Naive thymus-derived CD4-positive, alpha-beta T cell (primary cell): ENCODE results near the gene TMEM170A. TPM values are rescaled to one million over a fixed set of nuclear protein-coding genes. Genes with fewer than 3 reads are reported as not detected.
A peak's percentile ranks its signal among the peaks of the same experiment; 100 is the strongest.

Experiments used
- ATAC-seq: fragments of 150-1000 bp; cut with Tn5 transposase; 2 replicates; pipeline ENCODE4 v1.10.0; 2021; ENCODE audit warnings: mild to moderate bottlenecking, moderate library complexity
- CTCF ChIA-PET: fragments of 350-600 bp; sonication (Branson Sonifier 250); formaldehyde crosslinking; loops from one replicate; lab custom pipeline; 2021; ENCODE audit warnings: antibody characterized with exemption; lab: Charles Lee
- POLR2A ChIA-PET: fragments of 350-600 bp; sonication (Branson Sonifier 250); formaldehyde crosslinking; loops from one replicate; lab custom pipeline; 2021; ENCODE audit warnings: antibody characterized with exemption, inconsistent platforms; lab: Charles Lee
- DNase-seq, 9 donors: peaks; one replicate each; pipeline versions ENCODE4 v3.0.0 to v3.0.0-alpha.2; 2020 to 2022; ENCODE audit warnings: mixed read lengths in 1 of 9
- H3K27ac ChIP-seq: one replicate; pipeline ENCODE4 v1.7.0; 2013; ENCODE audit warnings: mild to moderate bottlenecking, low read depth, low read length, moderate library complexity
- H3K27me3 ChIP-seq, 2 donors: one replicate each; pipeline ENCODE4 v1.7.0; 2013; ENCODE audit warnings: low read length in 2 of 2, mild to moderate bottlenecking in 2 of 2, moderate library complexity in 2 of 2; ENCODE audit not compliant: control insufficient read depth in 2 of 2, insufficient read depth in 2 of 2
- H3K36me3 ChIP-seq, 3 experiments: 1 replicate in 2 of 3; 2 replicates in 1 of 3; pipeline ENCODE4 v1.7.0; 2013; ENCODE audit warnings: low read length in 3 of 3, mild to moderate bottlenecking in 3 of 3, moderate library complexity in 1 of 3; ENCODE audit not compliant: insufficient read depth in 3 of 3, control insufficient read depth in 2 of 3
- H3K4me1 ChIP-seq, 2 donors: one replicate each; pipeline ENCODE4 v1.7.0; 2013; ENCODE audit warnings: low read length in 2 of 2, mild to moderate bottlenecking in 2 of 2, moderate library complexity in 1 of 2; ENCODE audit not compliant: control insufficient read depth in 2 of 2, insufficient read depth in 2 of 2
- H3K4me3 ChIP-seq: 2 replicates; pipeline ENCODE4 v1.7.0; 2013; ENCODE audit warnings: mild to moderate bottlenecking, low read length
- H3K9me3 ChIP-seq, 3 experiments: 1 replicate in 2 of 3; 2 replicates in 1 of 3; pipeline ENCODE4 v1.7.0; 2013; ENCODE audit warnings: low read length in 3 of 3; ENCODE audit not compliant: control insufficient read depth in 2 of 3
- H3K27ac Mint-ChIP-seq, 9 donors: one replicate each; pipeline ENCODE4 v1.8.0; 2020 to 2022; ENCODE audit warnings: mixed read lengths in 9 of 9, mild to moderate bottlenecking in 8 of 9, moderate library complexity in 5 of 9, inconsistent platforms in 2 of 9
- H3K27me3 Mint-ChIP-seq, 5 donors: one replicate each; pipeline ENCODE4 v1.8.0; 2021 to 2022; ENCODE audit warnings: mixed read lengths in 5 of 5, mild to moderate bottlenecking in 1 of 5
- H3K36me3 Mint-ChIP-seq, 5 donors: one replicate each; pipeline ENCODE4 v1.8.0; 2020 to 2022; ENCODE audit warnings: mixed read lengths in 5 of 5, mild to moderate bottlenecking in 3 of 5, inconsistent platforms in 1 of 5
- H3K4me1 Mint-ChIP-seq, 7 donors: one replicate each; pipeline ENCODE4 v1.8.0; 2020 to 2022; ENCODE audit warnings: mixed read lengths in 7 of 7, mild to moderate bottlenecking in 3 of 7, inconsistent platforms in 1 of 7
- H3K4me3 Mint-ChIP-seq, 10 donors: one replicate each; pipeline ENCODE4 v1.8.0; 2020 to 2022; ENCODE audit warnings: mild to moderate bottlenecking in 10 of 10, mixed read lengths in 10 of 10, moderate library complexity in 6 of 10, inconsistent platforms in 2 of 10
- H3K9me3 Mint-ChIP-seq, 11 donors: one replicate each; pipeline ENCODE4 v1.8.0; 2020 to 2022; ENCODE audit warnings: mixed read lengths in 11 of 11, mild to moderate bottlenecking in 4 of 11, inconsistent platforms in 1 of 11, moderate library complexity in 1 of 11
- intact Hi-C, 2 donors: fragments of 100-400 bp; cut with micrococcal nuclease; formaldehyde crosslinking; loops; one replicate each; pipeline ENCODE4 v1.15.1; 2023
- polyA plus RNA-seq, 2 donors: library from polyadenylated mRNA; unstranded; fragments of 300-500 nt; fragmentation: Illumina TruSeq; gene quantifications; one replicate each; pipeline ENCODE4 v1.2.3, GENCODE V29; 2021
- total RNA-seq, 6 experiments: library from RNA in 5 of 6; stranded (reverse) in 5 of 6; gene quantifications; 1 replicate in 5 of 6; 2 replicates in 1 of 6; pipeline ENCODE4 v1.2.3 and lab custom pipeline; 2021 to 2026

The TMEM170A gene
- total and polyA plus RNA-seq, 7 experiments from 2014 or later = 31.0 to 50.9 (median 35.9) TPM

DNA sequence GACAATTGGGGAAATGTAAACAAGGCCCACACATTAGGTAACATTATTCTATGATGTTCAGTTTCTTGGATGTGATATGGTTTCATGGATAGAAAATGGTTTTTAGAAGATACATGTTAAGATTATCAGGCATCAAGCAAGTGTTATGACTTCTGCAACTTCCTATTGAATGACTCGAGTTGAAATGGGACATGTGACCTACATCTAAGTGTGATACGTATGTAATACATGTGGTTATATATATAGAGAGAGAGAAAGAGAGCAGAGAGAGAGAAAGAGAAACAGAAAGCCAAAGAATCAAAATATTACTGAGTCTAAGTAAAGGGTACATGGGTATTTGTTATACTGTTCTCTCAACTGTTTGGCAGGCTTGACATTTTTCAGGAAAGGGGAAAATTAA is 1.7 kb downstream of the TMEM170A start:
- no peaks in the 10 kb centered on the region for H3K27me3 ChIP-seq
- peak overlapping the region; percentile 61 to 93 (median 88) for H3K27ac Mint-ChIP-seq
- no peaks in the 10 kb centered on the region for H3K9me3 Mint-ChIP-seq
- H3K9me3 ChIP-seq = no peaks in the 10 kb centered on the region
- CTCF ChIA-PET = no interaction called here
- ATAC-seq (peak; percentile 7), DNase-seq (peak in 6 of 9 donors; percentile 25 to 51 (median 40))
- H3K27ac ChIP-seq = peak overlapping the region; percentile 93
- H3K4me3 Mint-ChIP-seq = peak overlapping the region; percentile 86 to 98 (median 92)
- intact Hi-C loops = loop anchor here (2.0 to 10.0 kb wide), 8 partner anchors 41 to 1729 kb away; partner anchors contain the start of genes ADAT1 (in 1 of the 2), GLG1 (in 1 of the 2), MON1B (in 1 of the 2) and PSMD7 (in 1 of the 2)
- H3K4me1 Mint-ChIP-seq = peaks cover 41 to 64% (median 55%) of the 10 kb centered on the region in 7 donors
- H3K4me3 ChIP-seq = peak overlapping the region; percentile 93
- peaks cover 26 to 31% of the 10 kb centered on the region in 2 donors for H3K4me1 ChIP-seq
- H3K36me3 Mint-ChIP-seq = peaks cover 0 to 7% (median 4%) of the 10 kb centered on the region in 5 donors
- H3K36me3 ChIP-seq = peaks cover 0 to 3% (median 0%) of the 10 kb centered on the region in 3 experiments
- H3K27me3 Mint-ChIP-seq = peaks cover 0 to 5% (median 0%) of the 10 kb centered on the region in 5 donors
- POLR2A ChIA-PET = interaction anchor here (1.1 to 2.8 kb wide), 3 partner anchors 29 to 185 kb away, joined by 3 to 25 read pairs (median 14); partner anchors contain the start of genes CFDP1, KARS1 and TERF2IP

DNA sequence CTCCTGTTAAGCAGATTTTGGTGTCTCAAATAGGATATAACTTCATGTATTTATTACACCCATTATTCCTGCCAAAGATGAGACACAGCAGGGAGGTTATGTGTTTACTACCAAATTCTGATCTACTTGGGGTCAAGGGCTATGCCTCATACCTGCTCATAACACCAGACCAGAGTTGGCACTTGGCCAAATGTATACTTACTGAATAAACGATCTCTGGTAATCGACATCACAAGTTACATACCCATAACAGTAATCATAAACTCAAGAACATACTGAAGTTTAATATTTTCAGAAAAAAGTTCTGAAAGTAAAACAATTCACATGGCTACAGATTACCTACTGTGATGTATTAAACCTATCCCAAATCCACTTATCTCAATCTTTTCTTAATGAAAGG is 2.9 kb downstream of the TMEM170A start:
- Histone ChIP-seq H3K4me1 (peaks cover 26 to 31% of the 10 kb centered on the region in 2 donors), H3K9me3 (no peaks in the 10 kb centered on the region), H3K27ac (no peak overlapping the region), H3K4me3 (no peak overlapping the region), H3K27me3 (no peaks in the 10 kb centered on the region), H3K36me3 (peaks cover 0 to 3% (median 0%) of the 10 kb centered on the region in 3 experiments)
- Mint-ChIP-seq H3K36me3 (peaks cover 0 to 7% (median 4%) of the 10 kb centered on the region in 5 donors), H3K4me1 (peaks cover 43 to 75% (median 59%) of the 10 kb centered on the region in 7 donors), H3K27ac (peak overlapping the region in 2 of 9 donors; percentile 71 to 88), H3K27me3 (no peaks in the 10 kb centered on the region), H3K9me3 (no peaks in the 10 kb centered on the region), H3K4me3 (peak overlapping the region in 8 of 10 donors; percentile 9 to 98 (median 28))
- intact Hi-C loops = loop anchor here (5.0 to 10.0 kb wide), 7 partner anchors 39 to 1731 kb away; partner anchors contain the start of genes GLG1 (in 1 of the 2), MON1B (in 1 of the 2), PSMD7 (in 1 of the 2) and TMEM231 (in 1 of the 2)
- ChIA-PET CTCF (no interaction called here), POLR2A (no interaction called here)
- no peak for ATAC-seq
- DNase-seq = no peak

DNA sequence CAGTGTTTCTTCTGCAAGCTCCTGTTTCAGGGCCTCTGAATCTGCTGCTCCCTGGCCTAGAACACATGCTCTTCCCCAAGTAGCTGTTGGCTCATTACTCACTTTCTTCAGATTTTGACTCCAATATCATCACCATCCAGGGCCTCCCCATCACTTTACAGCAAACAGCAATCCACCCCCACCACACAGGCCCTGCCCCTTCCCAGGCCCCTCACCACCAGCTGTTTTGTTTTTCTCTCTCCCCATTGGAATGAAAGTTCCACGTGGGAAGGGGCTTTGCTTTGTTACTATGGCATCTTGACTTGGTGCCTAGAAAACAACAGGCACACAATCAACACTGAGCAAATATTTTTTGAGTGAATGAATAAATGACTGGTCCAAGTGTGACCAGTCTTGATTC is 4.0 kb downstream of the TMEM170A start:
- H3K4me1 Mint-ChIP-seq = peaks cover 49 to 86% (median 71%) of the 10 kb centered on the region in 7 donors
- peak overlapping the region in 4 of 10 donors; percentile 0 to 45 (median 20) for H3K4me3 Mint-ChIP-seq
- H3K9me3 ChIP-seq = no peaks in the 10 kb centered on the region
- intact Hi-C loops = loop anchor here (5.0 to 10.0 kb wide), 7 partner anchors 38 to 1732 kb away; partner anchors contain the start of genes GLG1 (in 1 of the 2), MON1B (in 1 of the 2), PSMD7 (in 1 of the 2) and TMEM231 (in 1 of the 2)
- no peak overlapping the region for H3K27ac ChIP-seq
- H3K9me3 Mint-ChIP-seq = no peaks in the 10 kb centered on the region
- peaks cover 26 to 31% of the 10 kb centered on the region in 2 donors for H3K4me1 ChIP-seq
- H3K4me3 ChIP-seq = no peak overlapping the region
- H3K36me3 ChIP-seq = peaks cover 0 to 3% (median 0%) of the 10 kb centered on the region in 3 experiments
- H3K27ac Mint-ChIP-seq = peak overlapping the region in 6 of 9 donors; percentile 23 to 78 (median 42)
- ATAC-seq (no peak), DNase-seq (no peak)
- peaks cover 0 to 7% (median 4%) of the 10 kb centered on the region in 5 donors for H3K36me3 Mint-ChIP-seq
- POLR2A ChIA-PET = no interaction called here
- no peaks in the 10 kb centered on the region for H3K27me3 Mint-ChIP-seq
- no peaks in the 10 kb centered on the region for H3K27me3 ChIP-seq
- CTCF ChIA-PET = no interaction called here

DNA sequence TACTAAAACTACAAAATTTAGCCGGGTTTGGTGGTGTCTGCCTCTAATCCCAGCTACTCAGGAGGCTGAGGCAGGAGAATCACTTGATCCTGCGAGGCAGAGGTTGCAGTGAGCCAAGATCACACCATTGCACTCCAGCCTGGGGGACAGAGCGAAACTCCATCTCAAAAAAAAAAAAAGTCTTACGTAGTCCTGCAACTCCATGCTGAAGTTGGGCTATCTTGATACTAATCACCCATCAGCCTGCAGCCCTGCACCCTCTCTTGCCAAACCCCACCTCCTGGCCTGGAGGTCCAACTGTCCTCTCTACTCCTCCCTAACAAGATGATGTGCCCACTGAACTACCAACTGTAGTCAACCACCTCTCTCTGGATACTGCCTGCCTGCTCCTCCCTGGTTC is 4.8 kb downstream of the TMEM170A start:
- Histone ChIP-seq H3K27me3 (no peaks in the 10 kb centered on the region), H3K27ac (no peak overlapping the region), H3K4me3 (no peak overlapping the region), H3K9me3 (no peaks in the 10 kb centered on the region), H3K36me3 (peaks cover 0 to 3% (median 0%) of the 10 kb centered on the region in 3 experiments), H3K4me1 (peaks cover 26 to 31% of the 10 kb centered on the region in 2 donors)
- Mint-ChIP-seq H3K4me3 (peak overlapping the region in 2 of 10 donors; percentile 20 to 21), H3K9me3 (no peaks in the 10 kb centered on the region), H3K36me3 (peaks cover 0 to 7% (median 4%) of the 10 kb centered on the region in 5 donors), H3K27me3 (no peaks in the 10 kb centered on the region), H3K27ac (peak overlapping the region in 7 of 9 donors; percentile 13 to 74 (median 37)), H3K4me1 (peaks cover 46 to 88% (median 72%) of the 10 kb centered on the region in 7 donors)
- POLR2A ChIA-PET = no interaction called here
- CTCF ChIA-PET = no interaction called here
- DNase-seq = no peak
- ATAC-seq = no peak
- intact Hi-C loops = loop anchor here (5.0 to 10.0 kb wide), 7 partner anchors 37 to 1733 kb away; partner anchors contain the start of genes GLG1 (in 1 of the 2), MON1B (in 1 of the 2), PSMD7 (in 1 of the 2) and TMEM231 (in 1 of the 2)

DNA sequence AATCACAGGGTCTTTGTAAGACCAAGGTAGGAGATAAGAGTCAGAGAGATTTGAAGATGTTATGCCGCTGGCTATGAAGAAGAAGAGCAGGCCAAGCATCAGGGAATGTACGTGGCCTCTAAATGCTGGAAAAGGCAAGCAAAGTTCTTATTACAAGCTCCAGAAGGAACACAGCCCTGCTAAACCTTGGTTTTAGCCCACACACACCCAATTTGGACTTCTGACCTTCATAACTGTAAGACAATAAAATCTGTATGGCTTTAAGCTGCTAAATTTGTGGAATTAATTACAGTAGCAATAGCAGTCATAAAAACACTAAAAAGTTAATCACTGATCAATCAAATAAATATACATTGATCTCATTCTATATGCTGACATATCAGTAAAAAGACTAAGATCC is 6.0 kb downstream of the TMEM170A start:
- H3K4me1 ChIP-seq = peaks cover 25 to 31% of the 10 kb centered on the region in 2 donors
- H3K9me3 ChIP-seq = no peaks in the 10 kb centered on the region
- no peaks in the 10 kb centered on the region for H3K36me3 ChIP-seq
- Mint-ChIP-seq H3K9me3 (no peaks in the 10 kb centered on the region), H3K27me3 (no peaks in the 10 kb centered on the region), H3K4me1 (peaks cover 47 to 96% (median 78%) of the 10 kb centered on the region in 7 donors), H3K36me3 (peaks cover 0 to 7% (median 4%) of the 10 kb centered on the region in 5 donors), H3K4me3 (peak overlapping the region in 1 of 10 donors; percentile 25), H3K27ac (peak overlapping the region in 1 of 9 donors; percentile 10)
- ATAC-seq = no peak
- no peak overlapping the region for H3K27ac ChIP-seq
- no peaks in the 10 kb centered on the region for H3K27me3 ChIP-seq
- intact Hi-C loops = no loop called here
- ChIA-PET CTCF (interaction anchor here (1.2 kb wide), 1 partner anchor 14 kb away, joined by 4 read pairs; no protein-coding TSS in a partner anchor), POLR2A (interaction anchor here (0.6 to 0.7 kb wide), 2 partner anchors 12 to 87 kb away, joined by 3 to 5 read pairs; no protein-coding TSS in a partner anchor)
- DNase-seq = no peak
- H3K4me3 ChIP-seq = no peak overlapping the region

DNA sequence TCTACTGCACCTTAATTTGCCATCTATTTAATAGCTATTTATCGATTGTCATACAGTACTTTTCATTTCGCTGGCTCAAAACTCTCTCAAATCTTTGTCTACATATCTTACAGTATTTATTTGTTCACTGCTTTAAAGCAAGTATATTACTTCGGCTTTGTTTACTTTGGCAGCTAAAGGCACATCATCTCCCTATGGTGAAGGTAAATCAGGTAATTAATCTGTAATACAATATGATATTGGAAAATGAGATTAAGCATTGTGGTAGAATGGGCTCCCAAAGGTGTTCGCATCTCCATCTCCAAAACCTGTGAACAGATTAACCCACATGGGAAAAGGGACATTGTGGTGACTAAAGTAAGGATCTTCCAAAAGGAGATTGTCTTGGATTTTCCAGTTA is 6.5 kb downstream of the TMEM170A start:
- H3K27ac Mint-ChIP-seq = peak overlapping the region in 2 of 9 donors; percentile 2 to 36
- H3K36me3 Mint-ChIP-seq = peaks cover 0 to 7% (median 4%) of the 10 kb centered on the region in 5 donors
- intact Hi-C loops = no loop called here
- ATAC-seq (no peak), DNase-seq (no peak)
- Histone ChIP-seq H3K4me3 (no peak overlapping the region), H3K27me3 (no peaks in the 10 kb centered on the region), H3K4me1 (peaks cover 21 to 29% of the 10 kb centered on the region in 2 donors), H3K27ac (no peak overlapping the region), H3K36me3 (no peaks in the 10 kb centered on the region), H3K9me3 (no peaks in the 10 kb centered on the region)
- H3K4me1 Mint-ChIP-seq = peaks cover 43 to 96% (median 78%) of the 10 kb centered on the region in 7 donors
- H3K4me3 Mint-ChIP-seq = peak overlapping the region in 1 of 10 donors; percentile 25
- no peaks in the 10 kb centered on the region for H3K9me3 Mint-ChIP-seq
- POLR2A ChIA-PET = interaction anchor here (0.6 to 0.7 kb wide), 2 partner anchors 12 to 87 kb away, joined by 3 to 5 read pairs; no protein-coding TSS in a partner anchor
- no peaks in the 10 kb centered on the region for H3K27me3 Mint-ChIP-seq
- CTCF ChIA-PET = interaction anchor here (1.2 kb wide), 1 partner anchor 14 kb away, joined by 4 read pairs; no protein-coding TSS in a partner anchor
